Duodenal mucosa (tissue), 2 donors: ENCODE data around the gene ZNF668.

ENCODE experiments used
- H3K27ac ChIP-seq: one replicate; pipeline ENCODE4 v1.7.0; 2013; ENCODE audit warnings: low read depth, low read length
- H3K27me3 ChIP-seq, 2 donors: one replicate each; pipeline ENCODE4 v1.7.0; 2013; ENCODE audit warnings: low read length in 2 of 2, control low read depth in 1 of 2; ENCODE audit not compliant: insufficient read depth in 2 of 2, control insufficient read depth in 1 of 2
- H3K36me3 ChIP-seq, 2 donors: one replicate each; pipeline ENCODE4 v1.7.0; 2013; ENCODE audit warnings: low read length in 2 of 2, control low read depth in 1 of 2; ENCODE audit not compliant: insufficient read depth in 2 of 2, control insufficient read depth in 1 of 2
- H3K4me1 ChIP-seq, 2 donors: one replicate each; pipeline ENCODE4 v1.7.0; 2013; ENCODE audit warnings: low read length in 2 of 2, control low read depth in 1 of 2; ENCODE audit not compliant: insufficient read depth in 2 of 2, control insufficient read depth in 1 of 2
- H3K4me3 ChIP-seq, 2 donors: one replicate each; pipeline ENCODE4 v1.7.0; 2013; ENCODE audit warnings: low read length in 2 of 2, low read depth in 1 of 2
- H3K9ac ChIP-seq, 2 donors: one replicate each; pipeline ENCODE4 v1.7.0; 2013; ENCODE audit warnings: low read length in 2 of 2, low read depth in 1 of 2
- H3K9me3 ChIP-seq, 2 donors: one replicate each; pipeline ENCODE4 v1.7.0; 2013; ENCODE audit warnings: low read length in 2 of 2, control low read depth in 1 of 2; ENCODE audit not compliant: control insufficient read depth in 1 of 2

The ZNF668 gene

GRCh38 chr16:31087481-31087880 lies 13.4 kb upstream of the ZNF668 start:
- H3K4me1 ChIP-seq: no peaks in the 10 kb centered on the region
- no peaks in the 10 kb centered on the region for H3K27me3 ChIP-seq
- no peaks in the 10 kb centered on the region for H3K9me3 ChIP-seq
- no peak overlapping the region for H3K27ac ChIP-seq
- H3K9ac ChIP-seq: no peak overlapping the region
- H3K36me3 ChIP-seq: peaks cover 4 to 39% of the 10 kb centered on the region in 2 donors
- H3K4me3 ChIP-seq: no peak overlapping the region

- Histone ChIP-seq H3K4me3 (no peak overlapping the region), H3K9ac (no peak overlapping the region), H3K36me3 (peaks cover 4 to 44% of the 10 kb centered on the region in 2 donors), H3K4me1 (peaks cover 0 to 4% of the 10 kb centered on the region in 2 donors), H3K27me3 (no peaks in the 10 kb centered on the region), H3K9me3 (no peaks in the 10 kb centered on the region), H3K27ac (no peak overlapping the region)
Measured at GRCh38 chr16:31086629-31086906, 12.5 kb upstream of the ZNF668 start.

DNA sequence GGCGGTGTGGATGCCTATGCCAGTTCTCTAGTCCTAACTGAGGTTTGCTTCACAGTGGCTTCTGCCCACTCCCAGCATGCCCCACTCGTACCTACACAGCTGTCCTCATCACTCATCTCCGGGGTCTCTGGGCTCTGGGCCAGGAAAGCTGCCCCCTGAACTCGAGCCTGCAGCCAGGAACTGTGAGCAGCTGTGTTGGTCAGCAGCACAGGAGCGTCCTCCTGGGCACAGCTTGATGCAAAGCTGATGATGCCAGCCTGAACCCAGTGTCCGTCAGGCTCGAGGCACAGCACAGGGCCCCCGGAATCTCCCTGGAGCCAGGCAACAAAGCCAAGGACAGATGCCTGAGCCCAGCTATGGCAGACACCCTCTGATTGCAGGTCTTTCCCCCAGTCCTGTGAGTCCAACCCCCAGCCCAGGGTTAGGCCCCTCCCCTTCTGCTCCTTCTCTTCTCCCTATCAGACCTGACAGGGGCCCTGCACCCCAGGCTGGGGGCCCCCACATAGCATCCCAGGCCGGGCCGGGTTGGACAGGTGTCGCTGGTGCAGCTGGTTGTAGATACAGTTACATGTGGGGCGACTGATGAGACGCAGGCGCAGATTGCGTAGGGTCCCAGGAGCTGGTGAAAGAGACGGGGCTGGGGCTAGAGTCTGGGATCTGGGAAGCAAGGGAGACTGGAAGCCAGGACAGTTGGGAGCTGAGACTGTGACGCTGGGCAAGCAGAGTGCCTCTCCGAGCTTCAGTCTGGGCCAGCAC lies 12.0 kb upstream of the ZNF668 start:
- no peak overlapping the region for H3K27ac ChIP-seq
- H3K36me3 ChIP-seq: peaks cover 4 to 46% of the 10 kb centered on the region in 2 donors
- no peaks in the 10 kb centered on the region for H3K27me3 ChIP-seq
- no peak overlapping the region for H3K9ac ChIP-seq
- no peak overlapping the region for H3K4me3 ChIP-seq
- peaks cover 0 to 4% of the 10 kb centered on the region in 2 donors for H3K4me1 ChIP-seq
- no peaks in the 10 kb centered on the region for H3K9me3 ChIP-seq

- H3K9ac ChIP-seq: no peak overlapping the region
- H3K4me1 ChIP-seq: peaks cover 0 to 4% of the 10 kb centered on the region in 2 donors
- no peak overlapping the region for H3K4me3 ChIP-seq
- no peak overlapping the region for H3K27ac ChIP-seq
- peaks cover 9 to 47% of the 10 kb centered on the region in 2 donors for H3K36me3 ChIP-seq
- no peaks in the 10 kb centered on the region for H3K9me3 ChIP-seq
- no peaks in the 10 kb centered on the region for H3K27me3 ChIP-seq
Measured at GRCh38 chr16:31085411-31085810, 11.4 kb upstream of the ZNF668 start.

- Histone ChIP-seq H3K27me3 (no peaks in the 10 kb centered on the region), H3K9ac (no peak overlapping the region), H3K27ac (no peak overlapping the region), H3K36me3 (peaks cover 12 to 54% of the 10 kb centered on the region in 2 donors), H3K4me1 (peaks cover 0 to 4% of the 10 kb centered on the region in 2 donors), H3K9me3 (no peaks in the 10 kb centered on the region), H3K4me3 (no peak overlapping the region)
Measured at GRCh38 chr16:31084584-31085302, 10.7 kb upstream of the ZNF668 start.

DNA sequence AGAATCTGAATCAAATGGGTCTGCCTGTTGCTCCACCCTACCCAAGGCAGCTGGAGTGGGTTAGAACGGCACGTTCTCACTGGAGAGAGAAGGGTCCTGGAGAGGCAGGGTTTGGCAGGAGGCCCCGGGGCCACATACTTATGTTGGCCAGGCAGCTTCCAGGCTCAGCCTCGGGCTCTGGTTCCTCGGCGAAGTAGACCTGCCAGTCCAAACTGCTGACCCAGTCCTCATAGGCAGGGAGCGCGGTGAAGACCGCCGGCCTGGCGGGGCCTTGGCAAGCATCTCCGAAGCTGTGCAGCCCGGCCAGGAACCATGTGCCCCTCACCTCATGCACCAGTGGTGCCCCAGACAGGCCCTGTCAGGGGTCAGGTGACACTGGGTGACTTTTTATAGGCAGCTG lies 9.9 kb upstream of the ZNF668 start:
- H3K9me3 ChIP-seq: no peaks in the 10 kb centered on the region
- no peak overlapping the region for H3K9ac ChIP-seq
- H3K27ac ChIP-seq: no peak overlapping the region
- peaks cover 0 to 4% of the 10 kb centered on the region in 2 donors for H3K4me1 ChIP-seq
- H3K36me3 ChIP-seq: peaks cover 14 to 58% of the 10 kb centered on the region in 2 donors
- no peak overlapping the region for H3K4me3 ChIP-seq
- H3K27me3 ChIP-seq: no peaks in the 10 kb centered on the region

GRCh38 chr16:31083556-31083955 lies 9.5 kb upstream of the ZNF668 start:
- no peak overlapping the region for H3K27ac ChIP-seq
- H3K36me3 ChIP-seq: peaks cover 18 to 58% of the 10 kb centered on the region in 2 donors

GRCh38 chr16:31083081-31083480 lies 9.0 kb upstream of the ZNF668 start:
- H3K9me3 ChIP-seq: no peaks in the 10 kb centered on the region
- peaks cover 22 to 63% of the 10 kb centered on the region in 2 donors for H3K36me3 ChIP-seq
- no peak overlapping the region for H3K9ac ChIP-seq
- H3K4me1 ChIP-seq: peaks cover 0 to 4% of the 10 kb centered on the region in 2 donors
- no peak overlapping the region for H3K27ac ChIP-seq
- H3K27me3 ChIP-seq: no peaks in the 10 kb centered on the region
- no peak overlapping the region for H3K4me3 ChIP-seq

More at GRCh38 chr16:31083556-31083955, 9.5 kb upstream of the ZNF668 start:
- H3K9ac ChIP-seq: no peak overlapping the region
- H3K4me1 ChIP-seq: peaks cover 0 to 4% of the 10 kb centered on the region in 2 donors
- H3K27me3 ChIP-seq: no peaks in the 10 kb centered on the region
- no peak overlapping the region for H3K4me3 ChIP-seq
- no peaks in the 10 kb centered on the region for H3K9me3 ChIP-seq

GRCh38 chr16:31082368-31083045 lies 8.5 kb upstream of the ZNF668 start:
- H3K9ac ChIP-seq: no peak overlapping the region
- H3K4me1 ChIP-seq: peaks cover 0 to 4% of the 10 kb centered on the region in 2 donors
- peaks cover 28 to 69% of the 10 kb centered on the region in 2 donors for H3K36me3 ChIP-seq
- H3K9me3 ChIP-seq: no peaks in the 10 kb centered on the region
- H3K4me3 ChIP-seq: no peak overlapping the region
- no peak overlapping the region for H3K27ac ChIP-seq
- H3K27me3 ChIP-seq: no peaks in the 10 kb centered on the region
